GM18508 (cell line): ENCODE data around the gene TET2.

Experiments
- ATAC-seq: cut with Tn5 transposase; IDR thresholded peaks from one replicate; pipeline ENCODE4 v1.9.1; 2021; ENCODE audit warnings: moderate number of reproducible peaks; ENCODE audit not compliant: insufficient read depth, unreplicated experiment

TET2 gene

GRCh38 chr4:105146276-105147015 lies at the start of gene TET2:
TSS of gene TET2 (plus strand) at chr4:105146876. CDS start at chr4:105233943, 87,067 bp downstream.
- peak; percentile 57 for ATAC-seq

- no peak for ATAC-seq
Observed at GRCh38 chr4:105102016-105102415, 44.7 kb upstream of the TET2 start.

- ATAC-seq, result no peak
Observed at GRCh38 chr4:105106426-105106825, 40.2 kb upstream of the TET2 start.

DNA sequence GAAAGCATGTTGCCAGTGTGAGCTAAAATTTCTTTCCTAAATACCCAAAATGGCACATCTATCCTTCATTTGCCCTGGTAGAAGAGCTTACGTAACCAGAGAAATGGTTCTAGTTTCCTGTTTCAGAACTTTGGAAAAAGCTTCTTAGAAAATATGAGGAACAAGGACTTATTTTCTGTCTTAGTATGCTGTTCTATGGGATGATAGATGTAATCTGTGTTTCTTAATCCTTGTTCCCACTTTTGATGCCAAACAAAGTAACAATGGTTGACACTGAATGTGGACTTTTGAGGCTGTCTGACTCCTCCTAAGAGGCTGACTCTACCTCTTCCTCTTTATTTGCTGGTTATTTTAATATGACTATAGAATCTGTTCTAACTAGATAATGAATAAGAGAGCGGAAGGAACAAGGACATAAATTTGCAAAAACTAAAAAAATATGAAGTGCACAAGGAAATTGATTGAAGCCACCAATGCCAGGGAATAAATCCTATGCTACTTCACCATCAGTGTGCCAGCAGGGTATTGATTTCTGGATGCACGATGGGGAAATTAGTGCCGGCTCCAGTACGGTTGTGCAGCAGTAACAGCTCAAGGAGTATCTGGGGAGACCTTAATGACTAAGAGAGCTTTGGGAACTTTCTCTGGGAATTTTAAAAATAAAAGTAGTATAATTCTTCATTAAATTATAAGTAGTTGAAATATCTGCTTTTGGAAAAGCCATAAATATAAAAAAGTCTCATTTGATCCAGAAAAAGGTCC lies 39.4 kb upstream of the TET2 start:
- ATAC-seq, result no peak

DNA sequence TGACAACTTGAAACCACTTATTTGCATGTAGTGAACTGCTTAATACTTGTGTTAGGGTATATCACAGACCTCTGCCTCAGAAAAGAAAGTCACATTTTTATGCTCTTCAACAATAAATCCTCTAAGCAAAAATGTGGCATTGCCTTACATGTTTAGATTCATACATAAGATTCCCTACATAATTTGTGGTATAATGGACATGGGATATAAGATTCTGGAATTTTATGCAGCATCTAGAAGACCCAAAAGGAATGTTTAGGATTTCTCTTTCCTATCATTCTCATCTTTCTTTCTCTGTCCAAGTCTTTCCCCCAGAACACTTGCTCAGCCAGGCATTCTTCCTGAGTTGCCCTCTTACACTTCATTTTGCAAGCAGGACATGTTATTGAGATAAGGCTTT lies 37.7 kb upstream of the TET2 start:
- ATAC-seq, result no peak

DNA sequence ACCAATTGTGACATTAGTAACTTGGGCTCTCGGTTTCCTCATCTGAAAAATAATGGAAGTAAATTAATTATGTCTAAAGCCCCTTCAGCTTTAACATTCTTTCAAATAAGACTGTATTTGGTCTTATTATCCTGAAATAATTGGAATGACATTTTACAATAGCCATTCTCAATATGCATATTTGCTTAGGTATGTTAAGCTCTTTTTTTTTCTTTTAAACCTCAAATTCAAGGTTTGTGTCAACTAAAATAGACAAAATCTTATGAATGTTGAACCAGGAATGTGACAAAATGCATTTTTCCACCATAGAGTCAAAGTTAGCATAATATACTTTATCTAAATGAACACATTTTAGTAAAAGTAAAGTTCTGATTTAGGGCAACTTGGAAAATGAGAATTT lies 34.4 kb upstream of the TET2 start:
- no peak for ATAC-seq

GRCh38 chr4:105113800-105114199 lies 32.9 kb upstream of the TET2 start:
- ATAC-seq, result no peak

- ATAC-seq, result no peak
Observed at GRCh38 chr4:105116616-105117319, 29.9 kb upstream of the TET2 start.

GRCh38 chr4:105119356-105119755 lies 27.3 kb upstream of the TET2 start:
- no peak for ATAC-seq

GRCh38 chr4:105120626-105121025 lies 26.1 kb upstream of the TET2 start:
- no peak for ATAC-seq

GRCh38 chr4:105122350-105122749 lies 24.3 kb upstream of the TET2 start:
- no peak for ATAC-seq

GRCh38 chr4:105126311-105127169 lies 20.1 kb upstream of the TET2 start:
- no peak for ATAC-seq

- ATAC-seq, result no peak
Observed at GRCh38 chr4:105127170-105127445, 19.6 kb upstream of the TET2 start.

GRCh38 chr4:105128208-105128607 lies 18.5 kb upstream of the TET2 start:
- ATAC-seq, result no peak

GRCh38 chr4:105129286-105130040 lies 17.2 kb upstream of the TET2 start:
- no peak for ATAC-seq

GRCh38 chr4:105130945-105131344 lies 15.7 kb upstream of the TET2 start:
- no peak for ATAC-seq

DNA sequence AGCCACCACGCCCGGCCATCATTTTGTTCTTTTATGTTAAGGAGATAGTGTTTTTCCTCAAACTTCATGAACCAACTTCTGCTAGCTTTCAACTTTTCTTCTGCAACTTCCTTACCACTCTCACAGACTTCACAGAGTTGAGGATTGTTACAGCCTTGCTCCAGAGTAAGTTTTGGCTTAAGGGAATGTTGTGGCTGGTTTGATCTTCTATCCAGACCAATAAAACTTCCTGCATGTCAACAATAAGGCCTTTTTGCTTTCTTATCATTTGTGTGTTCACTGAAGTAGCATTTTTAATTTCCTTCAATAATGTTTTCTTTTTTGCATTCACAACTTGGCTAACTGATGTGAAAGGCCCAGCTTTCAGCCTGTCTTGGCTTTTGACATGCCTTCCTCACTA lies 12.7 kb upstream of the TET2 start:
- no peak for ATAC-seq

GRCh38 chr4:105135785-105136184 lies 10.9 kb upstream of the TET2 start:
- ATAC-seq, result peak; percentile 51

DNA sequence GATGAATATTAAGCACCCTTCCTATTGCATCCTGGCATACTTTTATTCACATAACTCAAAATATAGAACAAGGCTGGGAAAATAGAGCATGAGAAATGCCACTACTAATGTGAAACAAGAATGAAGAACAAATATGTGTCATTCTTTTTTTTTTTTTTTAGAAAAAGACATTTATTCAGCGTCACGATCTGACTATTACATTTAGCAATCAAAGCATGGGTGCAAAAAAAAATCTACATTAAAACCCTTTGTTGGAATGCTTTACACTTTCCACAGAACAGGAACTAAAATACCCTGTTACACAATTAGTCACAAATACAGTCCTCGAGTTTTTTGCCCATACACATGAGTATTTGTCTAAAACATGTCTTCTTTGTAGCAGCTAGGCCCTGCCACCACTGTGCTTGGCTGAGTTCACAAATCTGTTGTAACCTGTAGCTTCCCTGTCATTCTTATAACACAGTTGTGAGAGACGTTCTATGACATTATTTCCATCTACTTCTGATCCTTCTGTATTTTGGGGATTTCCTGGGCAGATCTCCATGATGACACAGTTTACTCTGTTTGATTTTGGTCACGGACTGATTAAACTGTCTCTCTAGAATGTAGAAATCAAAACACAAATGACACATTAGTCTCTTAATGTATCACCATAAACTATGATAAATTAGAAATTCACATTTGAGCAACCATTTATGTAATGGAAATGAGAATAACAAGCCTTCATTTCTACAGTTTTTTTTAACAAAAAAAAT lies 9.4 kb upstream of the TET2 start:
- no peak for ATAC-seq
